ENCODE results near the gene PRKCE.

- no peak for TF ChIP-seq CTCF (IDR thresholded peaks at IDR 0.05; ENCODE audit: poor library complexity)
- TF ChIP-seq EZH2 (IDR thresholded peaks at IDR 0.05; ENCODE audit: borderline replicate concordance) = no peak
These were observed 49.0 kb downstream of the PRKCE start for GRCh38 chr2:45700407-45701013.
